Fibroblast of pulmonary artery (primary cell): ENCODE results near the gene F8A2.
A peak's percentile ranks its signal among the peaks of the same experiment; 100 is the strongest.
"Not testable (repeated sequence)": the region's sequence is repeated elsewhere in the genome, so short reads cannot be mapped to it uniquely, and the experiment has no call there.

ENCODE experiments used
- DNase-seq: peaks from one replicate; pipeline ENCODE4 v3.0.0-alpha.2; 2010; ENCODE audit warnings: low read depth
- H3K4me3 ChIP-seq: replicated peaks from 2 replicates; pipeline ENCODE4 v1.5.1; 2011; ENCODE audit warnings: low read depth, mild to moderate bottlenecking, control low read depth, low read length, moderate library complexity
- CTCF ChIP-seq: IDR thresholded peaks from 2 replicates; pipeline ENCODE4 v1.5.1; 2011; ENCODE audit warnings: mild to moderate bottlenecking, control low read depth, low read length, inconsistent platforms; ENCODE audit errors: missing control alignments

The F8A2 gene

DNA sequence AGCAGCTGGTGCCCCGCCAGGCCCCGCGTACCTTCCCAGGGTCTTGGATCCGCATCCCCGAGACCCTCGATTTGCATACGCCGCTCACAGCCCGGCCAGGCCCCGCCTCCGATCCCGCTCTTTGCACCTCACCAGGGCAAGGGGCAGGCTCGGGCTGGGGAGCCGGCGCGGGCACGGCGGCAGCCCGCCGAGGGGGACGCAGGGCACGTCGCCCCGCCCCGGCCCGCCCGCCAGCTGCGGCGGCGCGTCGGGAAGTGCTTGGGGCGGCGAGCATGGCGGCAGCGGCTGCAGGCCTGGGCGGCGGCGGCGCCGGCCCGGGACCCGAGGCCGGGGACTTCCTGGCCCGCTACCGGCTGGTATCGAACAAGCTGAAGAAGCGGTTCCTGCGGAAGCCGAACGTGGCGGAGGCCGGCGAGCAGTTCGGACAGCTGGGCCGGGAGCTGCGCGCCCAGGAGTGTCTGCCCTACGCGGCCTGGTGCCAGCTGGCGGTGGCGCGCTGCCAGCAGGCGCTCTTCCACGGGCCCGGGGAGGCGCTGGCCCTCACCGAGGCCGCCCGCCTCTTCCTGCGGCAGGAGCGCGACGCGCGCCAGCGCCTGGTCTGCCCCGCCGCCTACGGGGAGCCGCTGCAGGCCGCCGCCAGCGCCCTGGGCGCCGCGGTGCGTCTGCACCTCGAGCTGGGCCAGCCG lies at the start of gene F8A2:
TSS of gene F8A2 (plus strand) at position 253 of the 686 bp plus-strand sequence. CDS start at position 273, 20 bp downstream.
- not testable (repeated sequence) for H3K4me3 ChIP-seq, DNase-seq

DNA sequence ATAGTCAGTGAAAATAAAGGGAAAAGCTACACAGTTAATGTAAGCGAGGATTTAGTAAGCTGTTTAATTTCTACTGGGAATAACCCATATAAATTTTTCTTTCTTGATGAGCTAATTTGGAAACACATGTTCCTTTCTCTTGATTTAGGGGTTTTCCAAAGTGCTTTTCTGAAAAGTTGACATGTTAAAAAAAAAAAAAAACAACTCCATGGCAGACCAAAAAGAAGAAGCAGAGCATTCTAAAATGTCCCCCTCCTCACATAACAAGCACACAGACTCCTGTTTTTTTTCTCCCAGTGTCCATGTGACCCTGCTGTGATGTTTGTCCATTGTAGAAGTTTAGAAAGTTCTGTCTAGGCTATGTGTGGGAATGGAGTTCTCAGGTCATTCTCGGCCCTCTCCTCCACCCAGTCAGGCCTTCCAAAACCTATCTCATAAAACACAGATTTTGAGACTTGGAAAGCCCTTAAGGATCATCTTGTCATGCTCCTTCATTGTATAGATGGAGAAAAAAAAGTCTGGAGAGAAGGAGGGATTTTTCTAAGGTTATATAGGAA lies 48.3 kb upstream of the F8A2 start:
- no peak overlapping the region for H3K4me3 ChIP-seq
- TF ChIP-seq CTCF, result no peak
- no peak for DNase-seq

GRCh38 chrX:155334486-155335336 lies 47.2 kb upstream of the F8A2 start, which contains the start of gene CLIC2:
Gene CLIC2, minus strand, starts transcription at chrX:155334614. Its CDS starts 187 bp downstream, at chrX:155334427.
- peak; percentile 87 for DNase-seq
- no peak within 1 kb of the TSS for H3K4me3 ChIP-seq
- no peak for TF ChIP-seq CTCF

- not testable (repeated sequence) for DNase-seq, H3K4me3 ChIP-seq
Observed at GRCh38 chrX:155335337-155335712, 46.6 kb upstream of the F8A2 start.

DNA sequence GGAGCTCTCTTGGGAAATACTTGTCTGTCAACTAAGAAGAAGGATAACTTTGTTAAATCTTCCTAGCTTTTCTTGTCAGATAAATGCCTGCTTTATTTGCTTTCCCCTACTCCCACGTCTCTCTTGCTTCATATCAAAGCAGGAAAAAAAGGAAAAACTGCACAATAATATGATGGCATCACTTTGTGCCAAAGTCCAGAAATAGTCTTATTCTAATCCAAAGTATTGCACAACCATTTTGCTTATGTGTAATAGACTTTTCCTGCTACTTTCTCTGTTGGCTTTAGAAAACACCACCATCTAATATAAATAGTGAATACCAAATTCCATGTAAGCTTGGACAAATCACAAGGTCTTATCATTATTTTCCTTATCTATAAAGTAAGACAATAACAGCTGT lies 36.2 kb upstream of the F8A2 start:
- not testable (repeated sequence) for H3K4me3 ChIP-seq, DNase-seq

DNA sequence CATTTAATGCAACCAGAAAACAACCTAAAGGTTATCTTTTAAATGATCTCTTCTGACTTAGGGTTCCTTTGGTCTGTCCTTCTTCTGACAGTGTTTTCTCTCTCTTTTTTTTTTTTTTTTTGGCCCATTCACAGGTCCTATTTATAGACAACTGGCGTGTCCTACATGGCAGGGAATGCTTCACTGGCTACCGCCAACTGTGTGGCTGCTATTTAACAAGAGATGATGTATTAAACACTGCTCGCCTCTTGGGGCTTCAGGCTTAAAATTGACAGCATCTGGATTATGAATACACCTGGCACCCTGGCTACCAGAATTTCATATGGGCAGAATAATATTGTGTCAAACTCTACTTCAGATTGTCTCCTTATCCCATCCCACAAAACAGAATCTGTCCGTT lies 32.4 kb upstream of the F8A2 start:
- H3K4me3 ChIP-seq, DNase-seq: not testable (repeated sequence)

DNA sequence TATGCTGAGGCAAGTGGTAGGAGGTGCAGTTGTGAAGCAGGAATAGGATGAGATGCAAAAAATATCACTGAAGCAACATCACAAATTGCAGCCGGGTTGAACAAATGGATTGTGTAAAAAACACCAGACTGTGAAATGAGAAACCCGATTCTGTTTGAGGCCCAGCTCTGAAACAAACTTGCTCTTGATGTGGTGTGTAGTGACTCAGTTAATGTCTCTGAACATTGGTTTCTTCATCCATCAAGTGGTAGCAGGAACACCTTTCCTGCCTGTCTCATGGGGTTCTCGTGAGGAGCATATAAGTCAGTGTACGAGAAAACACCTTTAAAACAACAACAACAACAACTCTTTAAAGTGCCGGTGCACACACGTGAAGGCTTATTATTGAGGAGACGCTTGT lies 18.2 kb upstream of the F8A2 start:
- not testable (repeated sequence) for DNase-seq, H3K4me3 ChIP-seq

DNA sequence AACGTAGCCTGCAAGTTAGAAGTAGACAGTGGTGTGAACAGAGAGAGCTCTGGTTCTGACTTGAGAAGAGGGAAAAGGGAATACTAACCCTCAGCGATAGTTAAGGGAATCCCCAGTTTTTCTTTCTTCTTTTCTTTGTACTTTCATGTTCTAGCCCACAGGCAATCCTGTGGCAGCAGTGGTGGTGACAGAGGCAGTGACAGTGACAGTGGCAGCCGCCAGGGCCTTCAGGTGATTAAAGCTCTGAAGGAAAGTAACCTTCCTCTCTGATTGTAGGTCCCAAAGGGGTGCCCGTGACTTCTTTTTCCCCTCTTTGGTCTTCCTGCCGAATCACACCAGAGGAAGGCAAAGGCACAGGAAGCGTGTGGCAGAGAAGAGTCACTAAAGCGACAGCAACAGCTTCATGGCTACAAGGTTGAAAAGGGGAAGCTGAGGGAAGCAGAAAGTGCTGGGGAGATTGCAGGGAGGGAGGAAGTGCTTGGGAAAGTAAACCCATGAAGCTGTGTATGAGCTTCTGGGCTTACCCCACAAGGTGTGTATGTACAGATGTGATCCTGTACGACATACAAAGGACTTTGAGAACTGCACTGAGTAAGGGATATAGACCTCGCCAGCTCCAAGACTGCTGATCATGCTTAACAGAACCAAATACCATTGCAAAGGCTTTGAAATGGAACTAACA lies 8.0 kb upstream of the F8A2 start:
- H3K4me3 ChIP-seq, DNase-seq: not testable (repeated sequence)

- DNase-seq, H3K4me3 ChIP-seq: not testable (repeated sequence)
Observed at GRCh38 chrX:155379802-155380201, 2.1 kb upstream of the F8A2 start.

DNA sequence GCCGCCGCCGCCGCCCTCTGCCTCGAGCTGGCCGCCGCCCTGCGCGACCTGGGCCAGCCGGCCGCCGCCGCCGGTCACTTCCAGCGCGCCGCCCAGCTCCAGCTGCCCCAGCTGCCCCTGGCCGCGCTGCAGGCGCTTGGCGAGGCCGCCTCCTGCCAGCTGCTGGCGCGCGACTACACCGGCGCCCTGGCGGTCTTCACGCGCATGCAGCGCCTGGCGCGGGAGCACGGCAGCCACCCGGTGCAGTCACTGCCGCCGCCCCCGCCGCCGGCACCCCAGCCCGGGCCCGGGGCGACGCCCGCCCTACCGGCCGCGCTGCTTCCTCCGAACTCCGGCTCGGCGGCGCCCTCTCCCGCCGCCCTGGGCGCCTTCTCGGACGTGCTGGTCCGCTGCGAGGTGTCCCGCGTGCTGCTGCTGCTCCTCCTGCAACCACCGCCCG lies 653 bp downstream of the F8A2 start:
- not testable (repeated sequence) for H3K4me3 ChIP-seq, DNase-seq

DNA sequence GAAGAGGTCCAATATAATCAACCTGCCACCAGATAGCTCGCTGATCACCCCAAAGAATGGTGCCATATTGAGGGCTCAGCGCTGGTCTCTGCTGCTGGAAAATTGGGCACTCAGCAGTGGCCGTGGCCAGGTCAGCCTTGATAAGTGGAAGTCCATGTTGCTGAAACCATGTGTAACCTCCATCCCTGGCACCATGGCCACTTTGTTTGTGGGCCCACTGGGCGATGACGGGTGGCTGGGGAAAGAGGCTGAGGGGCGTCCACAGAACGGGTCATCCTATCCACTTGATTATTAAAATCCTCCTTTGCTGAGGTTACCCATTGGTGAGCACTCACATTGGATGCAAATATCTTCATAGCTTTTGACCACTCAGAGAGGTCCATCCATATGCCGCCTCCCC lies 7.7 kb downstream of the F8A2 start:
- TF ChIP-seq CTCF, result no peak
- no peak overlapping the region for H3K4me3 ChIP-seq
- DNase-seq, result no peak

DNA sequence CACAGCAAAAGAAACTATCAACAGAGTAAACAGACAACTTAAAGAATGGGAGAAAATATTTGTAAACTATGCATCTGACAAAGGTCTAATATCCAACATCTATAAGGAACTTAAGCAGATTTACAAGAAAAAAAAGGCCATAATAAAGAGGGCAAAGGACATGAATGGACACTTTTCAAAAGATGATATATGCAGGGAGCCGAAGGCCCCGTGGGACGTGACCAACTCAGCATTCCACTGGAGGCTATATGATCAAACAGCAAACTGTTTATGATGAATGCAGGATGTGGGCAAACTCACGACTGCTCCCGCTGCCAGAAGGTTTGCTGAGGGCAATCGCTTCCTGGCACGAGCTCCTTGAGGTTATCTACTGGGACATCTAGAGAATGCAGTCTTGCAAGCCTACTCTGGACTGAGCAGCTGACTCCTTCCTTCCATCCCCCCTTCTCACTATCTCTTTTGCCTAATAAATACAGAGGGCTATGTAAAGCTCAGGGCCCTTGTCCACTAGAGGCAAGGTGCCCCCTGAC lies 12.9 kb downstream of the F8A2 start:
- H3K4me3 ChIP-seq, DNase-seq: not testable (repeated sequence)
